IMR-90 (cell line): ENCODE measurements around the gene NDUFS2. TPM values are rescaled to one million over a fixed set of nuclear protein-coding genes. Genes with fewer than 3 reads are reported as not detected.

ENCODE experiments used
- CHD1 ChIP-seq: IDR thresholded peaks from 2 replicates; pipeline ENCODE4 v1.6.1; 2012; ENCODE audit warnings: low read depth, low read length, improper control_type of control experiment
- FOS ChIP-seq: fragments of 150-350 bp; IDR thresholded peaks from 2 replicates; pipeline ENCODE4 v1.6.1; 2016; ENCODE audit warnings: low read depth, low read length
- MAFK ChIP-seq: IDR thresholded peaks from 2 replicates; pipeline ENCODE4 v1.6.1; 2012; ENCODE audit warnings: low read depth, low read length, improper control_type of control experiment
- polyA plus RNA-seq, 3 experiments: library from polyadenylated mRNA; depleted of rRNA; stranded (reverse); fragments of >200 nt; gene quantifications; 2 replicates each; pipeline ENCODE4 v1.2.3, GENCODE V29; 2012; ENCODE audit warnings: low replicate concordance in 1 of 3
- total RNA-seq: library from RNA; depleted of rRNA; stranded (reverse); fragments of >200 nt; gene quantifications from 2 replicates; pipeline ENCODE4 v1.2.3, GENCODE V29; 2012
- TF ChIP-seq, protein P1 (sequence below): fragments of 150-350 bp; IDR thresholded peaks from 2 replicates; pipeline ENCODE4 v1.6.1; 2017; ENCODE audit warnings: mild to moderate bottlenecking, antibody characterized with exemption, low read length, low read depth

The NDUFS2 gene
- total and polyA plus RNA-seq, 2 of the 4 experiments (the other 2 are of a cell fraction) = 85.5 to 101 TPM

- TF ChIP-seq FOS = no peak
- no peak for TF ChIP-seq MAFK
- no peak for TF ChIP-seq CHD1
- TF ChIP-seq, protein P1, sequence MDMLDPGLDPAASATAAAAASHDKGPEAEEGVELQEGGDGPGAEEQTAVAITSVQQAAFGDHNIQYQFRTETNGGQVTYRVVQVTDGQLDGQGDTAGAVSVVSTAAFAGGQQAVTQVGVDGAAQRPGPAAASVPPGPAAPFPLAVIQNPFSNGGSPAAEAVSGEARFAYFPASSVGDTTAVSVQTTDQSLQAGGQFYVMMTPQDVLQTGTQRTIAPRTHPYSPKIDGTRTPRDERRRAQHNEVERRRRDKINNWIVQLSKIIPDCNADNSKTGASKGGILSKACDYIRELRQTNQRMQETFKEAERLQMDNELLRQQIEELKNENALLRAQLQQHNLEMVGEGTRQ = no peak
Observed at GRCh38 chr1:161225534-161226319, 23.6 kb downstream of the NDUFS2 start, which contains the start of gene TOMM40L (continued).
